HG02943 (cell line): Measurements from ENCODE around the gene TMEM143.
"Not testable (repeated sequence)": the region's sequence is repeated elsewhere in the genome, so short reads cannot be mapped to it uniquely, and the experiment has no call there.

Source experiments
- ATAC-seq: cut with Tn5 transposase; IDR thresholded peaks from one replicate; pipeline ENCODE4 v1.9.1; 2021; ENCODE audit warnings: mild to moderate bottlenecking, low read depth, moderate library complexity; ENCODE audit not compliant: unreplicated experiment

The TMEM143 gene

DNA sequence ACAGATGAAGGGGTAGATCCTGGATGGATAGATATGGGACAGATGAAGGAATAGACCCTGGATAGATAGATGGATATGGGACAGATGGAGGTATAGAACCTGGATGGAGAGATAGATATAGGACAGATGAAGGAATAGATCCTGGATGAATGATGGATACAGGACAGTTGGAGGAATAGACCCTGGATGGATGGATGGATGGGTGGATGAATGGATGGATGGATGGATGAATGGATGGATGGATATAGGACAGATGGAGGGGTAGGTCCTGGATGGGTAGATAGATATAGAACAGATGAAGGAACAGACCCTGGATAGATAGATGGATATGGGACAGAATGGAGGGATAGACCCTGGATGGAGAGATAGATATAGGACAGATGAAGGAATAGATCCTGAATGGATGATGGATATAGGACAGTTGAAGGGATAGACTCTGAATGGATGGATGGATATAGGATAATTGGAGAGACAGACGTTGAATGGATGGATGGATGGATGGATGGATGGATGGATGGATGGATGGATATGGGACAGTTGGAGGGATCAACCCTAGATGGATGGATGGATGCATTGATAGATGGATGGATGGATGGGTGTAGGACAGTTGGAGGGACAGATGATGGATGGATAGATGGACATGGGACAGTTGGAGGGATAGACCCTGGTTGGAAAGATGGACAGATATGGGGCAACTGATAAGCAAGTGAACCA, 61.7 kb downstream of the TMEM143 start:
- ATAC-seq, result no peak

GRCh38 chr19:48297975-48298374, 65.8 kb downstream of the TMEM143 start:
- no peak for ATAC-seq

- no peak for ATAC-seq
Observed at GRCh38 chr19:48296963-48297734, 66.6 kb downstream of the TMEM143 start.

DNA sequence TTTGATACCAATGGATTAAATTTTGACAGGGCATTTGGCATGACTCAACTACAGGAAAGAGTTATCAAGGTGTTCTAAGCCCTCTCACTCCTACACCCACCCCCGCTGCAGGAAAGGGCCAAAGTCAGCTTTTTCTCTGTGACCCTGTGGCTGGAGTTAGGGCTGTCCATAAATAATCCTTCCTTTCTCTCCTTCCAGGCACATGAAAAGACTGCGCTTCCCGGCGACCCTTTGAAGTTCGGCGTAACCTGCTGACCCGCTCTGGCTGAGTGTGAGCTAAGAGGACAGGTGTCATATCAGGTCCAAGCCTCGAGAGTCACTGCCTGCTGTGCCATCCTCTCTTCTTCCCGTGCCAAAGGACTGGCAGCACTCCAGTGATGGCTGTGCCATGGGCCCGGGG, 68.3 kb downstream of the TMEM143 start:
- no peak for ATAC-seq

- ATAC-seq, result no peak
Observed at GRCh38 chr19:48292798-48293197, 70.9 kb downstream of the TMEM143 start.

DNA sequence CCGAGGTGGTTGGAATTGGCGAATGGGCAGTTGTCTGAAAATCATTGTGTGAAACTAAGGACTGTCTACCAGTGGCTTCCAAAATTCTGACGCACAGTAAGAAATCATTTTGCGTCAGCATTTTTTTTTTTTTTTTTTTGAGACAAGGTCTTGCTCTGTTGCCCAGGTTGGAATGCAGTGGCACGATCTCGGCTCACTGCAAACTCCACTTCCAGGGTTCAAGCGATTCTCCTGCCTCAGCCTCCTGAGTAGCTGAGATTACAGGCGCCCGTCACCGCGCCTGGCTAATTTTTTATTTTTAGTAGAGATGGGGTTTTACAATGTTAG, 72.3 kb downstream of the TMEM143 start:
- ATAC-seq, result not testable (repeated sequence)

- ATAC-seq, result no peak
Observed at GRCh38 chr19:48290771-48291488, 72.8 kb downstream of the TMEM143 start.

DNA sequence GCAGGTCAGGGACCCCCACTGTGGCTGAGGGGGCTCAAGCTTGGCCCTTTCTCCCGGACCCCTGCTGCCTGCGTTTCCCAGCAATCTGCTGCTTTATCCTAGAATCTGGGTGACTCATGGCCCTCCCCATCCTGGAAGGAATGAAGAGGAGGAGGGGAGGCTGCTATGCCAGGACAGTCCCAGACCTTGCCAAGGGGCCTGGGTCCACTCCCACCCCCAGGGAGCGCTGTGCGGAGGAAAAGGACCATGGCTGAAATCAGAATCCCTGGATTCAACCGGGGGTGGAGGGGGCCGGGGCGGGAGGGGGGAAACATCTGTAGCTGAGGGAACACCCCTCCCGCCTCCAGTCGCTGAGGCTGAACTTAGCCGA, 73.4 kb downstream of the TMEM143 start:
- no peak for ATAC-seq

DNA sequence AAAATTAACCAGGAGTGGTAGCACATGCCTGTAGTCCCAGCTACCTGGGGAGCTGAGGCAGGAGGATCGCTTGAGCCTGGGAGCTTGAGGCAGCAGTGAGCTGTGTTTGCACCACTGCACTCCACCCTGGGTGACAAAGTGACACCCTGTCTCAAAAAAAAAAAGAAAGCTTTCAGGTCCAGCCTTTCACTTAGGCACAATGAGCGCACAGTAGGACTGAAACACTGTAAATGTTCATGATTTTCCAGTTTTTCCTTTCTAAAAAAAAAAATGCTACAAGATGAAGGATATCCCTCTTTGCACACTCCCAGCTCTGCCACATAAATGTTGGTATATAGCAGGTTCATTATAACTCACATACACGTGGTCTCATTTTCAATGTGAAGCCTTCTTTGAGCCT, 76.0 kb downstream of the TMEM143 start:
- no peak for ATAC-seq

- ATAC-seq, result no peak
Observed at GRCh38 chr19:48284896-48285295, 78.8 kb downstream of the TMEM143 start.

GRCh38 chr19:48283908-48284307, 79.8 kb downstream of the TMEM143 start:
- ATAC-seq, result no peak
